AG04450 (cell line): Measurements from ENCODE around the gene HES2. TPM values are rescaled to one million over a fixed set of nuclear protein-coding genes. Genes with fewer than 3 reads are reported as not detected.
A peak's percentile ranks its signal among the peaks of the same experiment; 100 is the strongest.
"Not testable (repeated sequence)": the region's sequence is repeated elsewhere in the genome, so short reads cannot be mapped to it uniquely, and the experiment has no call there.

Experiments used
- CTCF ChIA-PET: fragments of 300-600, 350-600 bp; formaldehyde crosslinking; extraction: SDS; loops from one replicate; lab custom pipeline; 2022; ENCODE audit warnings: antibody characterized with exemption, inconsistent platforms; lab: Charles Lee
- POLR2A ChIA-PET: fragments of 350-600 bp; formaldehyde crosslinking; extraction: SDS; loops from one replicate; lab custom pipeline; 2021; ENCODE audit warnings: antibody characterized with exemption, inconsistent platforms; lab: Yijun Ruan, JAX
- DNase-seq: peaks from one replicate; pipeline ENCODE4 v3.0.0-alpha.2; 2011; ENCODE audit warnings: low read depth, low spot score
- H3K27ac ChIP-seq: one replicate; pipeline ENCODE4 v1.5.1; 2012; ENCODE audit warnings: low read depth, low read length, control low read depth
- H3K27me3 ChIP-seq: one replicate; pipeline ENCODE4 v1.6.0; 2012; ENCODE audit warnings: low read length; ENCODE audit not compliant: control insufficient read depth, insufficient read depth
- H3K4me3 ChIP-seq: 2 replicates; pipeline ENCODE4 v1.5.1; 2011; ENCODE audit warnings: mild to moderate bottlenecking, low read depth, low read length, control low read depth
- H3K9me3 ChIP-seq: 2 replicates; pipeline ENCODE4 v1.5.1; 2012; ENCODE audit warnings: low read length; ENCODE audit not compliant: control insufficient read depth, insufficient read depth
- polyA plus RNA-seq: library from polyadenylated mRNA; depleted of rRNA; stranded (reverse); fragments of >200 nt; gene quantifications from 2 replicates; pipeline ENCODE4 v1.2.3, GENCODE V29; 2011
- TF ChIP-seq, protein P1 (sequence below): IDR thresholded peaks from 2 replicates; pipeline ENCODE4 v1.5.1; 2011; ENCODE audit warnings: low read depth, low read length, control low read depth, inconsistent platforms

The HES2 gene
- polyA plus RNA-seq, 1 experiment = not detected

DNA sequence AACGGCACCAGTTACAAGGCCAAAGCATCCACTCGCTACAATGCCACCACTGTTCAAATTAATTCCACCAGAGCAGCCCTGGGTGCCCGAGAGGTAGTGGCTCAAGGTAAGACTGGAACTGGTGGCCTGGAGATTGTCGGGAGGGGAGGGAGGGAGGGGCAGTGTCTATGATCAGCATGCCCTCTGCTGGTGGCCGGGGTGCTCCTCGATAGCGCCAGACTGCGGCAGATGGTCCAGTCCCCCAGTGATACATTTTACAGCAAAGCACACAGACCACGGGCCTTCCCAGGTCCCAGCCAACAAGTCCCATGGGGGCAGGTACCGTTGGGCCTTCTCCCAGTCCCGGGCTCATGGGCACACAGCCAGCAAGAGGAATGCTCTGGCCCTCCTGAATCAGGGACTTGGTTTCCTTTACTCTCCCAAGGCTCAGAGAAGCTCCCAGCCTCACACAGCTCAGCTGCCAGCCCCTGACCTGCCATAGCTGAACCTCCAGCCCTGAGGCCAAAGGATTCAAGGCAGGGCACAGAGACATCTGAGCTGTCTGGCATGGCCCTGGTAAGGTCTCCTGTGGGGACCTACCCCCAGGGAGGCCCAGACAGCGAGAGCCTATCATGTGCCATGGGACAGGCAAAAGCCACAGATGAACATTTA, 41.5 kb downstream of the HES2 start:
- CTCF ChIA-PET = interaction anchor here (1.2 to 1.3 kb wide), 2 partner anchors 16 to 60 kb away, joined by 3 to 4 read pairs; no protein-coding TSS in a partner anchor
- no peak overlapping the region for H3K4me3 ChIP-seq
- H3K27ac ChIP-seq = no peak overlapping the region
- POLR2A ChIA-PET = no interaction called here
- no peaks in the 10 kb centered on the region; the same call in 1 of the 2 replicates for H3K9me3 ChIP-seq
- no peak for DNase-seq
- H3K27me3 ChIP-seq = no peaks in the 10 kb centered on the region
- TF ChIP-seq, protein P1, sequence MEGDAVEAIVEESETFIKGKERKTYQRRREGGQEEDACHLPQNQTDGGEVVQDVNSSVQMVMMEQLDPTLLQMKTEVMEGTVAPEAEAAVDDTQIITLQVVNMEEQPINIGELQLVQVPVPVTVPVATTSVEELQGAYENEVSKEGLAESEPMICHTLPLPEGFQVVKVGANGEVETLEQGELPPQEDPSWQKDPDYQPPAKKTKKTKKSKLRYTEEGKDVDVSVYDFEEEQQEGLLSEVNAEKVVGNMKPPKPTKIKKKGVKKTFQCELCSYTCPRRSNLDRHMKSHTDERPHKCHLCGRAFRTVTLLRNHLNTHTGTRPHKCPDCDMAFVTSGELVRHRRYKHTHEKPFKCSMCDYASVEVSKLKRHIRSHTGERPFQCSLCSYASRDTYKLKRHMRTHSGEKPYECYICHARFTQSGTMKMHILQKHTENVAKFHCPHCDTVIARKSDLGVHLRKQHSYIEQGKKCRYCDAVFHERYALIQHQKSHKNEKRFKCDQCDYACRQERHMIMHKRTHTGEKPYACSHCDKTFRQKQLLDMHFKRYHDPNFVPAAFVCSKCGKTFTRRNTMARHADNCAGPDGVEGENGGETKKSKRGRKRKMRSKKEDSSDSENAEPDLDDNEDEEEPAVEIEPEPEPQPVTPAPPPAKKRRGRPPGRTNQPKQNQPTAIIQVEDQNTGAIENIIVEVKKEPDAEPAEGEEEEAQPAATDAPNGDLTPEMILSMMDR = 0 out of 2 replicates have a peak, but pooled peaks have one; percentile 7

DNA sequence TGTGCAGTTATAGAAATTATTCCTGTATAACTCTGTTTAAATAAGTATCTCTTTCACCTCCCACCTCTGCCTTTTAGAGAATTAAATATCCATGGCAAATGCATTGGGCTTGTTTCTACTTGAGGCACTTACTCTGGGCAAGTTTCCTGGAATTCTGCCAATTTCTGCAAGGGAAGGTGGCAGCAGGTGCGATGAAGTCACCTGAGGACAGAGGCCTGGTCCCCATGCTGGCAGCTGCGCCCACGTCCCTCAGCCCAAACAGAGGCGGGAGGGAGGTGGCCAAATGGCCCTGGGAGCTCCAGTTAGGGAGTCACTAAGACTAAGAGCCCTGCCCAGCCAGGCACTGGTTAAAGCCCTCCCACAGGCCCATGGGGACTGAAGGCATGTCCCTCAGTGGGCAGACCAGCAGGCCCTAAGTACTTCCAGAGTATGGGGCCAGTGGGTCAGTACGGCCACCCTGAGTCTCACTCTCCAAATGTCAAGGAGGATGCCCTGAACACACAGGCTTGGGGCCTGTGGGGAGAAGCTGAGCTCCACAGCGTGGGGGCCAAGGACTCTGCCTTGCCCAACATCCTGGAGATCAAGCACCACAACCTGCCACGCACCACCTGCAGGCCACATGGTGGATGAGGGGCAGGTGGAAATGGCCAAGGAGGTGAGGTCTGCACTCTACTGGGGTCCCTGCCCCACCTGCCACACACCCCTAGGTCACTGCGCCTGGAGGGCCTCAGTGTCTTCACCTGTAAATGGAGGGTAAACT, 45.6 kb downstream of the HES2 start:
- CTCF ChIA-PET = interaction anchor here (1.4 kb wide), 1 partner anchor 12 kb away, joined by 5 read pairs; no protein-coding TSS in a partner anchor
- no peak for DNase-seq
- Histone ChIP-seq H3K27me3 (no peaks in the 10 kb centered on the region), H3K4me3 (no peak overlapping the region), H3K27ac (no peak overlapping the region), H3K9me3 (no peaks in the 10 kb centered on the region; the same call in 1 of the 2 replicates)
- TF ChIP-seq, protein P1 = no peak
- POLR2A ChIA-PET = no interaction called here

DNA sequence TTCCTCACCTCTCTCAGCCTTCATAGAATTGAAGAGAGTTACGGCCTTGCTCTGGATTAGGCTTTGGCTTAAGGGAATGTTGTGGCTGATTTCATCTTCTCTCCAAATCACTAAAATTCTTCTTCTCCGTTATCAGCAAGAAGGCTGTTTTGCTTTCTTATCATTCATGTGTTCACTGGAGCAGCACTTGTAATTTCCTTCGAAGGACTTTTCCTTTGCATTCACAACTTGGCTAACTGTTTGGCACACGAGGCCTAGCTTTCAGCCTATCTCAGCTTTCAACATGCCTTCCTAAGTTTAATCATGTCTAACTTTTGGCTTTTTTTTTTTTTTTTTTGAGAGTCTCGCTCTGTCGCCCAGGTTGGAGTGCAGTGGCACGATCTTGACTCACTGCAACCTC, 47.5 kb downstream of the HES2 start:
- H3K27ac ChIP-seq, H3K27me3 ChIP-seq, DNase-seq, POLR2A ChIA-PET, H3K4me3 ChIP-seq: not testable (repeated sequence)
- CTCF ChIA-PET = interaction anchor here (0.7 kb wide), 1 partner anchor 33 kb away, joined by 3 read pairs; no protein-coding TSS in a partner anchor
- peaks cover 15% of the 10 kb centered on the region for H3K9me3 ChIP-seq

DNA sequence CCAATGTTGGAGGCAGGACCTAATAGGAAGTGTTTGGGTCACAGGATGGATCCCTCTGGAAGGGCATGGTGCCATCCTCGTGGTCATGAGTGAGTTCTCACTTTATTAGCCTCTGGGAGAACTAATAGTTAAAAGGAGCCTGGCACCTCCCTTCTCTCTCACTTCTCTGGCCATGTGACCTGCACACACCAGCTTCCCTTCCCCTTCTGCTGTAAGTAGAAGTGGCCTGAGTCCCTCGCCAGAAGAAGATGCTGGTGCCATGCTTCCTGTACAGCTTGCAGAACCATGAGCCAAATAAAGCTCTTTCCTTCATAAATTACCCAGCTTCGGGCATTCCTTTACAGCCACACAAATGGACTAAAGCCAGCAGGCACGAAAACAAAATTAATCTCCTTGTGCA, 49.7 kb downstream of the HES2 start:
- POLR2A ChIA-PET = no interaction called here
- CTCF ChIA-PET = interaction anchor here (0.6 kb wide), 1 partner anchor 23 kb away, joined by 3 read pairs; no protein-coding TSS in a partner anchor
- Histone ChIP-seq H3K27me3 (no peaks in the 10 kb centered on the region), H3K9me3 (peaks cover 17% of the 10 kb centered on the region), H3K27ac (no peak overlapping the region), H3K4me3 (no peak overlapping the region)
- TF ChIP-seq, protein P1 = no peak
- no peak for DNase-seq

DNA sequence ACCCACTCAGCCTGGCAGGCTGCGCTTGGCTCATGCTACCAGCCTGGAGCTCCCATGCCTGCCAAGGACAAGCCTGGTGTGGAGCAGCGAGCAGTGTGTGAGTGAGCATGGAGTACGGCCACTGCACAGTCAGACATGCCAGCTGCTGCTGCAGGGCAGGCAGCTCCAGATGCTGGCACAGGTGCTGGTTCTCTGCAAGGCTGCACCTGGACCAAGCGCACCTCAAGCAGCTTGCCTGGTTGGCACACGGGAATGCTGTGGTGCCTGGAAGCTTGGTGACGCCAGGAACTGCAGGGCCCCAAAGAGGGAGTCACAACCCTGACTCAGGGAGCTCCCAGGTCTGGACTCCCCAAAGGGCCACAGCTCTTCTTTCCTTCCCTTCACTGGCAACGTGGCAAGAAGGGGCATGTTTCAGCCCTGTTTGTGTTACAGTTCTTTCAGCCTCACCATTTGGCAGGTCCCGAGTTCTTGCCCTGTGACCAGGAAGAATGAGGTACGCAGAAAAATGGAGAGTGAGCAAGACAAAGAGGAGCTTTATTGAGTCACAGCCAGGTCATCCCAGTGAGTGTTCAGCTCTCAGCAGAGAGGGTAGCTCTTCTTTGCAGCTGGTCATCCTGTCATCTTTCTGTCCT, 52.2 kb downstream of the HES2 start:
- no peak overlapping the region for H3K27ac ChIP-seq
- ChIA-PET CTCF (interaction anchor here (0.9 to 1.3 kb wide), 2 partner anchors 38 to 70 kb away, joined by 3 read pairs; no protein-coding TSS in a partner anchor), POLR2A (no interaction called here)
- H3K27me3 ChIP-seq = no peaks in the 10 kb centered on the region
- H3K9me3 ChIP-seq = peaks cover 17% of the 10 kb centered on the region
- no peak for DNase-seq
- no peak overlapping the region for H3K4me3 ChIP-seq
- TF ChIP-seq, protein P1 = no peak
